HFF-Myc (cell line): ENCODE data around the gene COL18A1.
"Not testable (repeated sequence)": the region's sequence is repeated elsewhere in the genome, so short reads cannot be mapped to it uniquely, and the experiment has no call there.

ENCODE experiments used
- DNase-seq: peaks from one replicate; pipeline ENCODE4 v3.0.0-alpha.2; 2011; ENCODE audit warnings: low read depth; ENCODE audit errors: extremely low read depth
- H3K4me3 ChIP-seq: replicated peaks from 2 replicates; pipeline ENCODE4 v1.5.1; 2011; ENCODE audit warnings: low read depth, mild to moderate bottlenecking, control low read depth, low read length
- CTCF ChIP-seq: IDR thresholded peaks from 2 replicates; pipeline ENCODE4 v1.5.1; 2012; ENCODE audit warnings: mild to moderate bottlenecking, low read depth, low read length, control low read depth; ENCODE audit errors: missing control alignments

The COL18A1 gene

GRCh38 chr21:45496968-45497845 lies 92.2 kb downstream of the COL18A1 start:
- H3K4me3 ChIP-seq = no peak overlapping the region
- no peak for DNase-seq
- no peak for TF ChIP-seq CTCF

GRCh38 chr21:45497846-45498645 lies 93.1 kb downstream of the COL18A1 start:
- no peak for TF ChIP-seq CTCF
- DNase-seq = no peak
- no peak overlapping the region for H3K4me3 ChIP-seq

GRCh38 chr21:45498646-45499000 lies 93.7 kb downstream of the COL18A1 start:
- DNase-seq = no peak
- no peak for TF ChIP-seq CTCF
- no peak overlapping the region for H3K4me3 ChIP-seq

GRCh38 chr21:45499201-45499750 lies 94.3 kb downstream of the COL18A1 start:
- TF ChIP-seq CTCF = no peak

GRCh38 chr21:45499970-45500577 lies 95.1 kb downstream of the COL18A1 start:
- no peak overlapping the region for H3K4me3 ChIP-seq
- DNase-seq = no peak
- TF ChIP-seq CTCF = no peak

More at GRCh38 chr21:45499201-45499750, 94.3 kb downstream of the COL18A1 start:
- H3K4me3 ChIP-seq = no peak overlapping the region
- no peak for DNase-seq

GRCh38 chr21:45501081-45502005 lies 96.4 kb downstream of the COL18A1 start:
- H3K4me3 ChIP-seq, DNase-seq: not testable (repeated sequence)
